OCI-LY7 (cell line): Measurements from ENCODE around the gene SLC22A7. TPM values are rescaled to one million over a fixed set of nuclear protein-coding genes. Genes with fewer than 3 reads are reported as not detected.

Experiments
- Bru-seq: library from RNA; stranded (reverse); fragments of 400-500 nt; gene quantifications from one replicate; lab custom pipeline; 2021; lab: Mats Ljungman, UMichigan
- BruChase-seq, 2 experiments: library from RNA; stranded (reverse); fragments of 400-500 nt; gene quantifications; one replicate each; lab custom pipeline; 2021; lab: Mats Ljungman, UMichigan
- BruUV-seq: library from RNA; stranded (reverse); fragments of 400-500 nt; replicated peaks from 2 replicates; lab custom pipeline; 2021; lab: Mats Ljungman, UMichigan
- CTCF ChIA-PET: fragments of 300-600 bp; sonication (Branson Sonifier 250); formaldehyde crosslinking; loops from one replicate; lab custom pipeline; 2022; ENCODE audit warnings: antibody characterized with exemption; ENCODE audit not compliant: unreplicated experiment; lab: Charles Lee
- POLR2A ChIA-PET: fragments of 300-600 bp; sonication (Branson Sonifier 250); formaldehyde crosslinking; loops from one replicate; lab custom pipeline; 2022; ENCODE audit warnings: antibody characterized with exemption; lab: Charles Lee
- DNase-seq: peaks from one replicate; pipeline ENCODE4 v3.0.0-alpha.2; 2015; ENCODE audit warnings: low spot score
- H2AFZ ChIP-seq: fragments of 200-600 bp; sonication (generic), shearing (Covaris generic); 2 replicates; pipeline ENCODE4 v1.6.1; 2014; ENCODE audit warnings: mild to moderate bottlenecking, antibody characterized with exemption, low read length, moderate library complexity
- H3K27ac ChIP-seq: fragments of 200-600 bp; sonication (generic); 2 replicates; pipeline ENCODE4 v1.5.1; 2014; ENCODE audit warnings: mixed run types, low read depth, mild to moderate bottlenecking, moderate library complexity, low read length, inconsistent platforms; ENCODE audit not compliant: poor library complexity, severe bottlenecking
- H3K36me3 ChIP-seq: fragments of 200-600 bp; sonication (generic); 2 replicates; pipeline ENCODE4 v1.6.1; 2014; ENCODE audit warnings: mild to moderate bottlenecking, antibody characterized with exemption, low read length, moderate library complexity, mixed read lengths; ENCODE audit not compliant: insufficient read depth
- H3K4me1 ChIP-seq: fragments of 200-600 bp; sonication (generic); 2 replicates; pipeline ENCODE4 v1.5.1; 2014; ENCODE audit warnings: mild to moderate bottlenecking, low read length; ENCODE audit not compliant: insufficient read depth, poor library complexity, severe bottlenecking
- H3K4me2 ChIP-seq: fragments of 200-600 bp; sonication (generic); 2 replicates; pipeline ENCODE4 v1.6.1; 2014; ENCODE audit warnings: mild to moderate bottlenecking, low read length
- H3K4me3 ChIP-seq: fragments of 200-600 bp; sonication (generic); 2 replicates; pipeline ENCODE4 v1.5.1; 2014; ENCODE audit warnings: mild to moderate bottlenecking, low read depth, low read length; ENCODE audit not compliant: poor library complexity, severe bottlenecking
- H3K79me2 ChIP-seq: fragments of 200-600 bp; sonication (generic); 2 replicates; pipeline ENCODE4 v1.6.1; 2016; ENCODE audit warnings: low read depth, mild to moderate bottlenecking, low read length, moderate library complexity, mixed read lengths; ENCODE audit not compliant: insufficient read depth
- H3K9me2 ChIP-seq: fragments of 200-600 bp; sonication (generic); 2 replicates; pipeline ENCODE4 v1.6.1; 2016; ENCODE audit warnings: mild to moderate bottlenecking, low read length, mixed read lengths; ENCODE audit not compliant: insufficient read depth
- H3K9me3 ChIP-seq: fragments of 200-600 bp; sonication (generic); 2 replicates; pipeline ENCODE4 v1.6.1; 2014; ENCODE audit warnings: mild to moderate bottlenecking, mixed run types, low read length, mixed read lengths
- H4K20me1 ChIP-seq: fragments of 200-600 bp; sonication (generic); 2 replicates; pipeline ENCODE4 v1.6.1; 2014; ENCODE audit warnings: mild to moderate bottlenecking, antibody characterized with exemption, low read length, moderate library complexity, mixed read lengths; ENCODE audit not compliant: insufficient read depth
- CTCF ChIP-seq: fragments of 200-600 bp; sonication (generic); conservative IDR thresholded peaks from 2 replicates; pipeline ENCODE4 v1.5.1; 2014; ENCODE audit warnings: mild to moderate bottlenecking, antibody characterized with exemption, low read length, moderate library complexity, mixed read lengths
- EZH2phosphoT487 ChIP-seq: fragments of 200-600 bp; sonication (generic); IDR thresholded peaks from 2 replicates; pipeline ENCODE4 v1.6.1; 2018; ENCODE audit warnings: low read depth, borderline replicate concordance, mild to moderate bottlenecking, mixed run types, antibody characterized with exemption, low read length, moderate library complexity, mixed read lengths
- intact Hi-C: fragments of 100-400 bp; cut with micrococcal nuclease; formaldehyde crosslinking; loops from one replicate; pipeline ENCODE4 v1.10.0; 2022; ENCODE audit not compliant: unreplicated experiment
- long read RNA-seq: library from polyadenylated mRNA; stranded (forward); transcript quantifications from one replicate; pipeline ENCODE4 v2.0.0, GENCODE V29; 2022
- total RNA-seq, 2 experiments: library from RNA; depleted of rRNA in 1 of 2; stranded (reverse); fragments of >200 nt in 1 of 2; shearing (Covaris generic) in 1 of 2; gene quantifications; 2 replicates each; pipeline ENCODE4 v1.2.3, GENCODE V29; 2014 to 2022

The SLC22A7 gene
- total RNA-seq (2014; rRNA removed; shearing (Covaris generic)) (not detected in 2 replicates), total RNA-seq (2022) (not detected in 2 replicates), Bru-seq, nascent RNA (not detected), BruChase-seq, experiment 1, labeled RNA remaining after a 6-hour chase (not detected), BruChase-seq, experiment 2, labeled RNA remaining after a 2-hour chase (not detected)
- long read RNA-seq = 0 reads

- H3K79me2 ChIP-seq = no peaks in the 10 kb centered on the region
- intact Hi-C loops = no loop called here
- BruUV-seq = no TSS peak
- DNase-seq = no peak
- no peaks in the 10 kb centered on the region for H3K9me2 ChIP-seq
- H2AFZ ChIP-seq = no peak within 1 kb of the TSS
- no peak for TF ChIP-seq EZH2phosphoT487
- TF ChIP-seq CTCF = no peak
- no peaks in the 10 kb centered on the region for H3K9me3 ChIP-seq
- H3K36me3 ChIP-seq = no peaks in the 10 kb centered on the region
- POLR2A ChIA-PET = interaction anchor here (1.3 kb wide), 1 partner anchor 91 kb away, joined by 3 read pairs; no protein-coding TSS in a partner anchor
- no peak within 1 kb of the TSS for H3K4me2 ChIP-seq
- no peaks in the 10 kb centered on the region for H4K20me1 ChIP-seq
- CTCF ChIA-PET = no interaction called here
- peaks cover 8% of the 10 kb centered on the region for H3K4me1 ChIP-seq
- H3K4me3 ChIP-seq = no peak within 1 kb of the TSS
- no peak within 1 kb of the TSS for H3K27ac ChIP-seq
Observed at GRCh38 chr6:43297644-43298564, at the start of gene SLC22A7. TSS of gene SLC22A7 (plus strand) at chr6:43298260. CDS start at chr6:43298359, 99 bp downstream.

GRCh38 chr6:43248791-43249190, 49.3 kb upstream of the SLC22A7 start:
- no peaks in the 10 kb centered on the region for H4K20me1 ChIP-seq
- CTCF ChIA-PET = no interaction called here
- intact Hi-C loops = no loop called here
- peaks cover 20% of the 10 kb centered on the region for H3K4me1 ChIP-seq
- H3K36me3 ChIP-seq = no peaks in the 10 kb centered on the region
- no peaks in the 10 kb centered on the region for H3K9me2 ChIP-seq
- DNase-seq = no peak
- no peaks in the 10 kb centered on the region for H3K9me3 ChIP-seq
- no peak overlapping the region for H3K4me3 ChIP-seq
- no peak overlapping the region for H3K27ac ChIP-seq
- BruUV-seq = no TSS peak
- H3K4me2 ChIP-seq = no peak overlapping the region
- TF ChIP-seq CTCF (no peak), EZH2phosphoT487 (no peak)
- no peak overlapping the region for H2AFZ ChIP-seq
- POLR2A ChIA-PET = interaction anchor here (0.6 kb wide), 1 partner anchor 74 kb away, joined by 3 read pairs; no protein-coding TSS in a partner anchor
- no peaks in the 10 kb centered on the region for H3K79me2 ChIP-seq

GRCh38 chr6:43250992-43251373, 47.1 kb upstream of the SLC22A7 start:
- Histone ChIP-seq H4K20me1 (no peaks in the 10 kb centered on the region), H3K9me3 (no peaks in the 10 kb centered on the region), H3K4me1 (peaks cover 17% of the 10 kb centered on the region), H3K36me3 (no peaks in the 10 kb centered on the region), H3K79me2 (no peaks in the 10 kb centered on the region), H3K27ac (no peak overlapping the region), H2AFZ (no peak overlapping the region), H3K4me2 (no peak overlapping the region), H3K9me2 (no peaks in the 10 kb centered on the region), H3K4me3 (no peak overlapping the region)
- no peak for DNase-seq
- TF ChIP-seq CTCF = no peak
- TF ChIP-seq EZH2phosphoT487 = no peak
- BruUV-seq = no TSS peak
- intact Hi-C loops = no loop called here
- ChIA-PET CTCF (interaction anchor here (0.5 kb wide), 1 partner anchor 21 kb away, joined by 3 read pairs; no protein-coding TSS in a partner anchor), POLR2A (no interaction called here)
